Measurements from ENCODE around the gene TLL1.

- TF ChIP-seq CTCF (IDR thresholded peaks at IDR 0.05): no peak
- no peak for TF ChIP-seq POLR2A (IDR thresholded peaks at IDR 0.05)
Observed at GRCh38 chr4:165921546-165921945, 48.5 kb downstream of the TLL1 start.
